ENCODE results near the gene RPRD1A.

RPRD1A gene

DNA sequence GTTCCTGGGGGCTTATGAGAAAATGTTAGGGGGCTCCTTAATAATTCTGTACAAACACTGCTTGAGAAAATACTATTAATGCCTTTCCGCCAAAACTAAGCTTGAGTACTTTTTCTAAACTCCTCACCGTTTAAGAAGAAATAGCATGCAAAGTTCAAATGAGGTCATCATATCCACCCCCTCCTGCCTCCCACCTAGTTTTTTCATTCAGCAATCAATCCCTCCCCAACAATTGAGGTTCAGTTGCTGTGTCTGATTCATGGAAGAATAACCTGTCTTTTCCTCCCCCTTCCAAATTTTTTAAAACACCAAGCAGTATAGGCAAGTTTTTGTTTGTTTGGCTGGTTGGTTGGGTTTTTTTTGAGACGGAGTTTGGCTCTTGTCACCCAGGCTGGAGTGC is 119.3 kb downstream of the RPRD1A start:
- no peak for DNase-seq (ENCODE audit: low read depth in 2 of 2)
- TF ChIP-seq, protein P1, sequence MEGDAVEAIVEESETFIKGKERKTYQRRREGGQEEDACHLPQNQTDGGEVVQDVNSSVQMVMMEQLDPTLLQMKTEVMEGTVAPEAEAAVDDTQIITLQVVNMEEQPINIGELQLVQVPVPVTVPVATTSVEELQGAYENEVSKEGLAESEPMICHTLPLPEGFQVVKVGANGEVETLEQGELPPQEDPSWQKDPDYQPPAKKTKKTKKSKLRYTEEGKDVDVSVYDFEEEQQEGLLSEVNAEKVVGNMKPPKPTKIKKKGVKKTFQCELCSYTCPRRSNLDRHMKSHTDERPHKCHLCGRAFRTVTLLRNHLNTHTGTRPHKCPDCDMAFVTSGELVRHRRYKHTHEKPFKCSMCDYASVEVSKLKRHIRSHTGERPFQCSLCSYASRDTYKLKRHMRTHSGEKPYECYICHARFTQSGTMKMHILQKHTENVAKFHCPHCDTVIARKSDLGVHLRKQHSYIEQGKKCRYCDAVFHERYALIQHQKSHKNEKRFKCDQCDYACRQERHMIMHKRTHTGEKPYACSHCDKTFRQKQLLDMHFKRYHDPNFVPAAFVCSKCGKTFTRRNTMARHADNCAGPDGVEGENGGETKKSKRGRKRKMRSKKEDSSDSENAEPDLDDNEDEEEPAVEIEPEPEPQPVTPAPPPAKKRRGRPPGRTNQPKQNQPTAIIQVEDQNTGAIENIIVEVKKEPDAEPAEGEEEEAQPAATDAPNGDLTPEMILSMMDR (IDR thresholded peaks at IDR 0.05; ENCODE audit: low read depth, low read length), result no peak
- no peak overlapping the region for H3K4me3 ChIP-seq (replicated peaks in 1 of 2; ENCODE audit: low read depth in 2 of 2, low read length in 2 of 2)

DNA sequence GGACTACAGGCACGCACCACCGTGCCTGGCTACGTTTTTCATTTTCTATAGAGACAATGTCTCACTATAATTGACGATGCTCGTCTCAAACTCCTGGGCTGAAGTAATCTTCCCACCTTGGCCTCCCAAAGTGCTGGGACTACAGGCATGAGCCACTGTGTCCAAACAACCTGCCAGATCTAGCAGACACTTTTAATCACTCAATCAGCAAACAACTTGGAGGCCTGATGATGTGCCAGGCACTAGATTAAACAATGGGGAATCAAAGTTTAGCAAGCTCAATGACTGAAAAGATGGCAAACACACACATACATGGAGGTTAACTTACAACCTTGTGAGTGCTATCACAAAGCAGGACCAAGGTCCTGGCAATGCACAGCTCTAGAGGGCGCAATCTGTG is 124.7 kb downstream of the RPRD1A start:
- DNase-seq (ENCODE audit: low read depth in 2 of 2), result no peak
- no peak overlapping the region for H3K4me3 ChIP-seq (replicated peaks in 1 of 2; ENCODE audit: low read depth in 2 of 2, low read length in 2 of 2)
- TF ChIP-seq, protein P1 (IDR thresholded peaks at IDR 0.05; ENCODE audit: low read depth, low read length), result no peak

DNA sequence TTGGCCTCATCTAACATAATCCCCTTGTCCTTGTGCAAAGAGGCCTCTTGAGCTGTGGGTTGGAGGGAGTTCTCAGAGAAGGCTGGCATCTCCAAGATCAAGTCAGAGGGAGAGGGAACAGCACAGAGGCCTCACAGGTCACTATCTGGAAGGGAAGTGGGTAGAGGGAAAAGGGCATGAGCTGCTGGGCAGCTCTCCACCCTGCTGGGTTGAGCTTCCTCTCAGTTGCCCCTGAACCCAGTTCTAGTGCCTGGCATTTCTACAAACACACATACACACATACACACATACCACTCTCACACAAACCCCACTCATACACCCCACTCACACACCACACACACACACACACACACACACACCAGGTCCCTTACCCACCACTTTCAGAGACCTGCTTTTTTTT is 125.2 kb downstream of the RPRD1A start:
- no peak overlapping the region for H3K4me3 ChIP-seq (replicated peaks in 1 of 2; ENCODE audit: low read depth in 2 of 2, low read length in 2 of 2)
- TF ChIP-seq, protein P1 (IDR thresholded peaks at IDR 0.05; ENCODE audit: low read depth, low read length), result no peak
- no peak for DNase-seq (ENCODE audit: low read depth in 2 of 2)

DNA sequence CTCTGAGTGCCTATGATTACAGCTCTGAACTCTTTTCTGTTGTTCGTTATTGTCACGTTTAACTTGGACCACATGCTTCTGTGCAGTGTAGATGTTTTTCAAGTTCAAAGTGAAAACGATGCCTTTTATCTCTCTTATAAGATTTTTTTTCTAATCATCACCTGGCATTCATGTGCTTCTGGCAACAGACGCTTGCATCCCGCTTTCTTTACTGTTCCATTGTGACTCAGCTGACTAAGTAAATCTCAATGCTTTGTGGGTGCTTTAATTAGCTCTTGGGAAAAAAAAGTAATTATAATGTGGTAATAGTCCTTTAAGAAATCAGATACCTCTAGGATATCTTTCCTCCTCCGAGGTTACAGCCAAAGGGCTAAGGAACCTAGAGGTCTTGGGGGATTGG is 126.1 kb downstream of the RPRD1A start:
- no peak for DNase-seq (ENCODE audit: low read depth in 2 of 2)
- no peak overlapping the region for H3K4me3 ChIP-seq (replicated peaks in 1 of 2; ENCODE audit: low read depth in 2 of 2, low read length in 2 of 2)
- TF ChIP-seq, protein P1 (IDR thresholded peaks at IDR 0.05; ENCODE audit: low read depth, low read length), result no peak

Measured in cardiac fibroblast (primary cell).